Heart left ventricle (tissue), 16 donors: ENCODE data around the gene PARD3. TPM values are rescaled to one million over a fixed set of nuclear protein-coding genes. Genes with fewer than 3 reads are reported as not detected.
A peak's percentile ranks its signal among the peaks of the same experiment; 100 is the strongest.

Source experiments
- ATAC-seq, 4 donors: fragments of 200-7000 bp; cut with Tn5 transposase; one replicate each; pipeline ENCODE4 v1.9.1; 2020 to 2022; ENCODE audit warnings: moderate library complexity in 4 of 4, mild to moderate bottlenecking in 3 of 4, moderate number of reproducible peaks in 1 of 4
- DNase-seq, 5 donors: peaks; one replicate each; pipeline ENCODE4 v3.0.0-alpha.2; 2020
- H3K27ac ChIP-seq, 12 donors: fragments of 200-600 bp; sonication (generic) in 4 of 12; one replicate each; pipeline versions ENCODE4 v1.5.0 to v1.8.0; 2016 to 2022; ENCODE audit warnings: mild to moderate bottlenecking in 2 of 12
- H3K27me3 ChIP-seq, 9 donors: fragments of 200-600 bp; sonication (generic) in 2 of 9; one replicate each; pipeline versions ENCODE4 v1.5.1 to v1.8.0; 2016 to 2022; ENCODE audit warnings: mild to moderate bottlenecking in 3 of 9
- H3K36me3 ChIP-seq, 9 donors: fragments of 200-600 bp; sonication (generic) in 2 of 9; one replicate each; pipeline versions ENCODE4 v1.5.0 to v1.8.0; 2018 to 2022; ENCODE audit warnings: mild to moderate bottlenecking in 2 of 9
- H3K4me1 ChIP-seq, 12 donors: fragments of 200-600 bp; sonication (generic) in 4 of 12; one replicate each; pipeline versions ENCODE4 v1.5.0 to v1.8.0; 2016 to 2022; ENCODE audit warnings: mild to moderate bottlenecking in 3 of 12
- H3K4me3 ChIP-seq, 12 donors: fragments of 200-600 bp; sonication (generic) in 4 of 12; one replicate each; pipeline versions ENCODE4 v1.5.0 to v1.8.0; 2017 to 2022; ENCODE audit warnings: mild to moderate bottlenecking in 9 of 12, moderate library complexity in 4 of 12
- H3K9me3 ChIP-seq, 12 donors: fragments of 200-600 bp; sonication (generic) in 4 of 12; one replicate each; pipeline versions ENCODE4 v1.5.0 to v1.8.0; 2016 to 2022; ENCODE audit warnings: mild to moderate bottlenecking in 1 of 12
- CTCF ChIP-seq, 12 donors: fragments of 200-600 bp; sonication (generic) in 4 of 12; IDR thresholded peaks; one replicate each; pipeline versions ENCODE4 v1.5.0 to v1.8.0; 2018 to 2022; ENCODE audit warnings: antibody characterized with exemption in 12 of 12, mild to moderate bottlenecking in 5 of 12
- POLR2A ChIP-seq, 2 donors: fragments of 450-650 bp; IDR thresholded peaks; one replicate each; pipeline ENCODE4 v1.6.1; 2017; ENCODE audit warnings: antibody characterized with exemption in 2 of 2, mild to moderate bottlenecking in 2 of 2, moderate library complexity in 2 of 2
- WGBS, 4 donors: extraction: QIAGEN DNeasy Blood & Tissue Kit in 2 of 4; methylation state at CpG; one replicate each; pipeline versions ENCODE4 v1.1.5 to v1.1.7; 2013 to 2018; 5-methylcytosine and 5-hydroxymethylcytosine counted together
- intact Hi-C, 10 donors: fragments of 100-400 bp; cut with DNase I; formaldehyde crosslinking; loops; one replicate each; pipeline versions ENCODE4 v1.11.1 to v1.14.2; 2022
- polyA plus RNA-seq, 2 donors: library from polyadenylated mRNA; stranded (reverse); fragments of 200-250 nt; gene quantifications; one replicate each; pipeline ENCODE4 v1.2.3, GENCODE V29; 2013
- total RNA-seq, 9 donors: library from RNA; depleted of rRNA in 2 of 9; stranded (reverse); fragments of >200 nt in 2 of 9; fragmentation: NEBNext Ultra II Directional in 3 of 9; extraction: Animal tissue kit (Norgen Biotek cat#: 25700) in 3 of 9; gene quantifications; one replicate each; pipeline versions ENCODE4 v1.1.0 to v1.2.4, GENCODE V29; 2016 to 2023
- donor health status: ischemic (EF 13 %, LVEDD 7.1; RV severe dilation, severe dysfunction).
- donor health status: healthy with polysubstance abuse.
- donor health status: DM: no; HTN: yes; CAD: no.
- donor health status: DM: no; HTN: no; CAD: no.
- donor health status: ischemic (EF 25% LVEDD 6.9; RV normal size, moderate dysfunction).
- donor health status: ischemic (EF 25% LVEDD 5.7; RV mildly dilated, moderate dysfunction).
- donor health status: healthy.
- donor health status: DM: yes; HTN: yes; CAD: no.
- donor health status: ischemic (EF 35%, LVEDD 5.7; RV mildly dilated, moderate dysfunction).
- donor health status: nonischemic (EF 11% LVEDD 7.7; RV severe dilation, severe dysfunction).
- donor health status: DM: yes; HTN: yes; CAD: no.
- donor health status: PGD.
- donor health status: ischemic (EF 29% LVEDD 5.4; RV normal size, mild dysfunction).
- donor health status: nonischemic (EF 23%, LVEDD 6.1; RV moderate dilation, normal function).

PARD3 gene
- total and polyA plus RNA-seq, 11 donors, result 24.8 to 69.7 (median 33.1) TPM

- H3K36me3 ChIP-seq, result no peaks in the 10 kb centered on the region
- DNase-seq (peak; percentile 69 to 78 (median 71)), ATAC-seq (peak; percentile 81 to 90 (median 86))
- H3K27me3 ChIP-seq, result no peaks in the 10 kb centered on the region
- peak overlapping the region in 5 of 12 donors; percentile 1 to 23 (median 12) for H3K4me3 ChIP-seq
- peaks cover 11 to 43% (median 29%) of the 10 kb centered on the region in 12 donors for H3K4me1 ChIP-seq
- H3K27ac ChIP-seq, result peak overlapping the region in 9 of 12 donors; percentile 5 to 53 (median 36)
- WGBS, 4 donors, result 14 to 20% (median 18%) methylated on average over 11 of the region's 11 CpGs
- intact Hi-C loops, result no loop called here
- TF ChIP-seq CTCF (IDR thresholded peaks at IDR 0.05) (no peak), POLR2A (IDR thresholded peaks at IDR 0.05) (no peak)
- H3K9me3 ChIP-seq, result no peaks in the 10 kb centered on the region
Measured at GRCh38 chr10:34780818-34781380, 34.2 kb downstream of the PARD3 start.

- H3K36me3 ChIP-seq, result no peaks in the 10 kb centered on the region
- H3K9me3 ChIP-seq, result no peaks in the 10 kb centered on the region
- no peak overlapping the region for H3K4me3 ChIP-seq
- ATAC-seq (no peak), DNase-seq (no peak)
- peaks cover 13 to 63% (median 36%) of the 10 kb centered on the region in 12 donors for H3K4me1 ChIP-seq
- TF ChIP-seq CTCF (IDR thresholded peaks at IDR 0.05) (no peak), POLR2A (IDR thresholded peaks at IDR 0.05) (no peak)
- intact Hi-C loops, result no loop called here
- WGBS, 4 donors, result 88 to 95% (median 92%) methylated on average over 3 of the region's 3 CpGs
- H3K27ac ChIP-seq, result no peak overlapping the region
- H3K27me3 ChIP-seq, result no peaks in the 10 kb centered on the region
Measured at GRCh38 chr10:34778237-34778636, 36.9 kb downstream of the PARD3 start.

- H3K27me3 ChIP-seq, result no peaks in the 10 kb centered on the region
- H3K4me3 ChIP-seq, result no peak overlapping the region
- H3K36me3 ChIP-seq, result no peaks in the 10 kb centered on the region
- TF ChIP-seq CTCF (IDR thresholded peaks at IDR 0.05), result no peak
- TF ChIP-seq POLR2A (IDR thresholded peaks at IDR 0.05), result no peak
- H3K4me1 ChIP-seq, result peaks cover 5 to 52% (median 27%) of the 10 kb centered on the region in 12 donors
- no peak for ATAC-seq
- DNase-seq, result no peak
- H3K27ac ChIP-seq, result peak overlapping the region in 1 of 12 donors; percentile 19
- intact Hi-C loops, result no loop called here
- WGBS, 4 donors, result 67 to 72% (median 69%) methylated on average over 2 of the region's 2 CpGs
- H3K9me3 ChIP-seq, result no peaks in the 10 kb centered on the region
Measured at GRCh38 chr10:34776090-34776690, 38.9 kb downstream of the PARD3 start.

GRCh38 chr10:34775044-34775637, 40.0 kb downstream of the PARD3 start:
- DNase-seq, result no peak
- H3K4me3 ChIP-seq, result no peak overlapping the region
- H3K9me3 ChIP-seq, result no peaks in the 10 kb centered on the region
- ATAC-seq, result no peak
- intact Hi-C loops, result no loop called here
- TF ChIP-seq POLR2A (IDR thresholded peaks at IDR 0.05), result no peak
- no peak for TF ChIP-seq CTCF (IDR thresholded peaks at IDR 0.05)
- peaks cover 0 to 41% (median 16%) of the 10 kb centered on the region in 12 donors for H3K4me1 ChIP-seq
- no peaks in the 10 kb centered on the region for H3K36me3 ChIP-seq
- 90 to 94% (median 92%) methylated on average over 3 of the region's 3 CpGs for whole genome bisulfite sequencing, 4 donors
- H3K27me3 ChIP-seq, result no peaks in the 10 kb centered on the region
- H3K27ac ChIP-seq, result no peak overlapping the region
